GM23338 (cell line): Measurements from ENCODE around the gene AP4E1. TPM values are rescaled to one million over a fixed set of nuclear protein-coding genes. Genes with fewer than 3 reads are reported as not detected.
"Not testable (repeated sequence)": the region's sequence is repeated elsewhere in the genome, so short reads cannot be mapped to it uniquely, and the experiment has no call there.

Experiments used
- ATAC-seq: fragments of 200-7000 bp; cut with Tn5 transposase; 3 replicates; pipeline ENCODE4 v1.9.1; 2020
- DNase-seq: peaks from one replicate; pipeline ENCODE4 v3.0.0-alpha.2; 2015; ENCODE audit warnings: low spot score
- H2AFZ ChIP-seq: fragments of 200-600 bp; sonication (generic); 2 replicates; pipeline ENCODE4 v1.8.0; 2016; ENCODE audit warnings: antibody characterized with exemption, mild to moderate bottlenecking, moderate library complexity
- H3F3A ChIP-seq: fragments of 200-600 bp; sonication (generic); replicated peaks from 2 replicates; pipeline ENCODE4 v1.8.0; 2017; ENCODE audit warnings: antibody characterized with exemption, mixed run types, low read depth
- H3K27ac ChIP-seq: fragments of 200-600 bp; sonication (generic); 2 replicates; pipeline ENCODE4 v1.6.1; 2016; ENCODE audit warnings: low read depth
- H3K27me3 ChIP-seq: fragments of 200-600 bp; sonication (generic); 2 replicates; pipeline ENCODE4 v1.8.0; 2016; ENCODE audit warnings: mild to moderate bottlenecking, mixed run types, moderate library complexity; ENCODE audit not compliant: insufficient read depth
- H3K36me3 ChIP-seq: fragments of 200-600 bp; sonication (generic); 2 replicates; pipeline ENCODE4 v1.8.0; 2016; ENCODE audit warnings: mild to moderate bottlenecking; ENCODE audit not compliant: insufficient read depth
- H3K4me1 ChIP-seq: fragments of 200-600 bp; sonication (generic); 2 replicates; pipeline ENCODE4 v1.8.0; 2016; ENCODE audit warnings: mild to moderate bottlenecking, moderate library complexity; ENCODE audit not compliant: insufficient read depth
- H3K4me2 ChIP-seq: fragments of 200-600 bp; sonication (generic); 2 replicates; pipeline ENCODE4 v1.7.1; 2017; ENCODE audit warnings: mixed run types
- H3K4me3 ChIP-seq: fragments of 200-600 bp; sonication (generic); 2 replicates; pipeline ENCODE4 v1.6.1; 2016; ENCODE audit warnings: mixed run types
- H3K79me2 ChIP-seq: fragments of 200-600 bp; sonication (generic); replicated peaks from 2 replicates; pipeline ENCODE4 v1.8.0; 2017; ENCODE audit warnings: mild to moderate bottlenecking; ENCODE audit not compliant: insufficient read depth
- H3K9me2 ChIP-seq: fragments of 200-600 bp; sonication (generic); 2 replicates; pipeline ENCODE4 v1.8.0; 2017; ENCODE audit not compliant: insufficient read depth
- H4K20me1 ChIP-seq: fragments of 200-600 bp; sonication (generic); replicated peaks from 2 replicates; pipeline ENCODE4 v1.8.0; 2017; ENCODE audit warnings: mild to moderate bottlenecking; ENCODE audit not compliant: insufficient read depth
- H3K27ac Mint-ChIP-seq: 2 replicates; pipeline ENCODE4 v1.8.0; 2020; ENCODE audit warnings: inconsistent platforms, mild to moderate bottlenecking, moderate library complexity, mixed read lengths
- H3K27me3 Mint-ChIP-seq: 3 replicates; pipeline ENCODE4 v1.8.0; 2022; ENCODE audit warnings: low read depth, mild to moderate bottlenecking, moderate library complexity, mixed read lengths, inconsistent platforms; ENCODE audit not compliant: insufficient read depth, poor library complexity
- H3K36me3 Mint-ChIP-seq: 3 replicates; pipeline ENCODE4 v1.8.0; 2021; ENCODE audit warnings: low read depth, mild to moderate bottlenecking, inconsistent platforms, moderate library complexity, mixed read lengths
- H3K4me1 Mint-ChIP-seq: 3 replicates; pipeline ENCODE4 v1.8.0; 2020; ENCODE audit warnings: mild to moderate bottlenecking, inconsistent platforms, mixed read lengths
- H3K4me3 Mint-ChIP-seq: 3 replicates; pipeline ENCODE4 v1.8.0; 2021; ENCODE audit warnings: moderate library complexity, mild to moderate bottlenecking, inconsistent platforms, mixed read lengths
- H3K9me3 Mint-ChIP-seq: 3 replicates; pipeline ENCODE4 v1.8.0; 2020; ENCODE audit warnings: moderate library complexity, mild to moderate bottlenecking, inconsistent platforms, mixed read lengths
- CREB1 ChIP-seq: fragments of 250-450 bp; sonication (Bioruptor Pico); IDR thresholded peaks from 2 replicates; pipeline ENCODE4 v1.5.0; 2020; ENCODE audit warnings: low read depth, mild to moderate bottlenecking, moderate library complexity
- CTCF ChIP-seq, 2 experiments: fragments of 200-600 bp in 1 of 2; sonication (generic) in 1 of 2; conservative IDR thresholded peaks; 2 replicates each; pipeline versions ENCODE4 v1.5.1 to v1.6.1; 2016 to 2017; ENCODE audit warnings: antibody characterized with exemption in 2 of 2, low read depth in 2 of 2, mild to moderate bottlenecking in 2 of 2, moderate library complexity in 1 of 2
- ETS1 ChIP-seq: IDR thresholded peaks from 2 replicates; pipeline ENCODE4 v1.6.1; 2016; ENCODE audit warnings: antibody characterized with exemption
- EZH2 ChIP-seq: fragments of 200-600 bp; sonication (generic); IDR thresholded peaks from one replicate; pipeline ENCODE4 v1.8.0; 2017; ENCODE audit warnings: antibody characterized with exemption, mild to moderate bottlenecking, low read depth; ENCODE audit not compliant: unreplicated experiment
- JUNB ChIP-seq: IDR thresholded peaks from one replicate; pipeline ENCODE4 v1.6.1; 2016; ENCODE audit warnings: antibody characterized with exemption; ENCODE audit not compliant: unreplicated experiment
- POLR2AphosphoS5 ChIP-seq: IDR thresholded peaks from 2 replicates; pipeline ENCODE4 v1.6.1; 2016; ENCODE audit warnings: antibody characterized with exemption, low read depth
- STAT1 ChIP-seq: IDR thresholded peaks from one replicate; pipeline ENCODE4 v1.6.1; 2016; ENCODE audit warnings: antibody characterized with exemption; ENCODE audit not compliant: unreplicated experiment
- ZNF331 ChIP-seq: fragments of 250-450 bp; sonication (Bioruptor Pico); IDR thresholded peaks from 2 replicates; pipeline ENCODE4 v1.5.0; 2020; ENCODE audit warnings: low read depth, mild to moderate bottlenecking, moderate library complexity
- polyA plus RNA-seq: library from polyadenylated mRNA; unstranded; fragments of >200 nt; fragmentation: Nextera tagmentation; extraction: Ambion mirVana; gene quantifications from 2 replicates; pipeline ENCODE4 v1.2.1, GENCODE V29; 2016
- total RNA-seq: library from RNA; depleted of rRNA; stranded (reverse); fragments of >200 nt; shearing (Covaris generic); gene quantifications from 2 replicates; pipeline ENCODE4 v1.2.3, GENCODE V29; 2014

AP4E1 gene
- total and polyA plus RNA-seq, 2 experiments from 2014 or later = 4.4 to 15.4 TPM

- Mint-ChIP-seq H3K27me3 (no peaks in the 10 kb centered on the region), H3K4me1 (peaks cover 8% of the 10 kb centered on the region), H3K36me3 (no peaks in the 10 kb centered on the region), H3K9me3 (no peaks in the 10 kb centered on the region), H3K4me3 (no peak overlapping the region), H3K27ac (no peak overlapping the region)
- TF ChIP-seq EZH2 (no peak), STAT1 (no peak), ZNF331 (CRISPR knock-in tag) (no peak), ETS1 (no peak), POLR2AphosphoS5 (no peak), CTCF (conservative IDR thresholded peaks at IDR 0.05; ENCODE audit: low read depth in 2 of 2) (no peak), JUNB (no peak)
- no peaks in the 10 kb centered on the region for H3K9me2 ChIP-seq
- no peak overlapping the region for H3K4me2 ChIP-seq
- H3K27ac ChIP-seq = no peak overlapping the region
- H2AFZ ChIP-seq = no peak overlapping the region
- ATAC-seq = peak; percentile 24; the same call in 1 of the 3 replicates
- no peaks in the 10 kb centered on the region for H4K20me1 ChIP-seq
- H3K4me1 ChIP-seq = no peaks in the 10 kb centered on the region
- H3K36me3 ChIP-seq = no peaks in the 10 kb centered on the region
- no peaks in the 10 kb centered on the region for H3F3A ChIP-seq
- DNase-seq = no peak
- H3K27me3 ChIP-seq = no peaks in the 10 kb centered on the region
- H3K4me3 ChIP-seq = no peak overlapping the region
- no peaks in the 10 kb centered on the region for H3K79me2 ChIP-seq
Observed at GRCh38 chr15:50873935-50874361, 34.5 kb upstream of the AP4E1 start.

GRCh38 chr15:50875238-50875637, 33.2 kb upstream of the AP4E1 start:
- not testable (repeated sequence) for H3K36me3 Mint-ChIP-seq, H3K4me1 ChIP-seq, H3K36me3 ChIP-seq, H3K27ac ChIP-seq, H3K4me3 ChIP-seq, H3K27ac Mint-ChIP-seq, H3K27me3 Mint-ChIP-seq, H3K4me2 ChIP-seq, DNase-seq, H3K4me3 Mint-ChIP-seq, H3K27me3 ChIP-seq, H3F3A ChIP-seq, H3K4me1 Mint-ChIP-seq, H3K79me2 ChIP-seq, H3K9me3 Mint-ChIP-seq, H3K9me2 ChIP-seq, ATAC-seq, H4K20me1 ChIP-seq, H2AFZ ChIP-seq

- H4K20me1 ChIP-seq = no peaks in the 10 kb centered on the region
- H3K36me3 Mint-ChIP-seq = no peaks in the 10 kb centered on the region
- H3K4me3 ChIP-seq = no peak overlapping the region
- no peaks in the 10 kb centered on the region for H3K4me1 ChIP-seq
- ATAC-seq (no peak), DNase-seq (no peak)
- no peaks in the 10 kb centered on the region for H3K27me3 ChIP-seq
- H3K27ac Mint-ChIP-seq = peak overlapping the region; percentile 78; the same call in 1 of the 2 replicates
- no peaks in the 10 kb centered on the region for H3K9me3 Mint-ChIP-seq
- H3K9me2 ChIP-seq = no peaks in the 10 kb centered on the region
- H3K4me3 Mint-ChIP-seq = no peak overlapping the region
- no peak overlapping the region for H3K4me2 ChIP-seq
- H3K27me3 Mint-ChIP-seq = no peaks in the 10 kb centered on the region
- H3K36me3 ChIP-seq = no peaks in the 10 kb centered on the region
- peak overlapping the region; percentile 23 for H2AFZ ChIP-seq
- H3K4me1 Mint-ChIP-seq = peaks cover 8% of the 10 kb centered on the region
- H3K27ac ChIP-seq = no peak overlapping the region
- H3K79me2 ChIP-seq = no peaks in the 10 kb centered on the region
- no peaks in the 10 kb centered on the region for H3F3A ChIP-seq
- TF ChIP-seq CREB1 (CRISPR knock-in tag) (no peak), ETS1 (no peak), JUNB (no peak), STAT1 (no peak)
Observed at GRCh38 chr15:50876260-50876988, 32.1 kb upstream of the AP4E1 start.
